Measurements from ENCODE around the gene SALL1.

The SALL1 gene

DNA sequence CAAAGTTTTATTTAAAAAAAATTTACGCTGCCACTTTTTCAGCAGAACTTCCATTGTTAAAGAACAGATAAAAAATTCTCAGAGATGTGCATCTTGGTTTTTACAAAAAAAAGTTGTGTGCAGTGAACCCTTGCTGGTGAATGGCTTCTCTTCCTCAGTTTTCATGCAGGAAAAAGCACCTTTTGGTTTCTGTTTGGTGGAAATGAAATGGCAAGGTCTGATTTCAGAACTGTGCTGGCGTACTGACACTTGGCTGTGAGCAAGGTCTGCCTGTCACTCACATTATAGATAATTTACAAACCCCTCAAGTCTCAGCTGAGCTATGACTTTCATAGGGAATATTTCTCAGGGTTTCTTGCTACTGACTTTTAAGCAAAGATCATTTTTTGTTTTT, 5.7 kb upstream of the SALL1 start:
- no peak for DNase-seq (ENCODE audit: low read depth in 2 of 2)

- no peak for DNase-seq (ENCODE audit: low read depth in 2 of 2)
Observed at GRCh38 chr16:51155820-51156806, 5.0 kb upstream of the SALL1 start.

- no peak for DNase-seq (ENCODE audit: low read depth in 2 of 2)
Observed at GRCh38 chr16:51155199-51155607, 4.1 kb upstream of the SALL1 start.

GRCh38 chr16:51154271-51155171, 3.5 kb upstream of the SALL1 start:
- DNase-seq (ENCODE audit: low read depth in 2 of 2): no peak

DNA sequence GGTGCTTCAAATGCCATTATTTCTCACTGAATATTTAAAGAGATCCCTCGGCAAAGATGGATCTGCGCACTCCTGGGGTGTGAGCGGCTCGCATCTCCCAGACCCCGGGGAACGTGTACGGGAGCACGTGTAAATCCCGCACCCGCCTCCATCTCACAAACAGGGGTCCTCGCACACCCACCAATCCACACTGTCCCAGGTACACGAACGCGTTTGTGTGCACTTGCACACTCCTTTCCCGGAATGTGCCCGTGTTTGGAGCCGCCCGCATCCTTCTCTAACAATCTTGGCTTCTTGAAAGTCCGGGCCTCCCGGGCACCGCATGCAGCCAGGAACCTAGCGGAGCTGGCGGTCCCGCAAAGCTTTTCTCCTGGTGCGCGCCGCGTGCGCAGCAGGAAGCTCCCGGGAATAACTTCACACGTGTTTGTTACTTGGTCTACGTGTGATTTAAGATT, 2.5 kb upstream of the SALL1 start:
- DNase-seq (ENCODE audit: low read depth in 2 of 2): no peak

GRCh38 chr16:51152691-51153576, 1.9 kb upstream of the SALL1 start:
- DNase-seq (ENCODE audit: low read depth in 2 of 2): no peak

GRCh38 chr16:51151961-51152663, 1.0 kb upstream of the SALL1 start:
- DNase-seq (ENCODE audit: low read depth in 2 of 2): no peak

GRCh38 chr16:51151435-51151960, 428 bp upstream of the SALL1 start:
- DNase-seq (ENCODE audit: low read depth in 2 of 2): no peak

- DNase-seq (ENCODE audit: low read depth in 2 of 2): no peak
Observed at GRCh38 chr16:51150165-51150887, 744 bp downstream of the SALL1 start.

DNA sequence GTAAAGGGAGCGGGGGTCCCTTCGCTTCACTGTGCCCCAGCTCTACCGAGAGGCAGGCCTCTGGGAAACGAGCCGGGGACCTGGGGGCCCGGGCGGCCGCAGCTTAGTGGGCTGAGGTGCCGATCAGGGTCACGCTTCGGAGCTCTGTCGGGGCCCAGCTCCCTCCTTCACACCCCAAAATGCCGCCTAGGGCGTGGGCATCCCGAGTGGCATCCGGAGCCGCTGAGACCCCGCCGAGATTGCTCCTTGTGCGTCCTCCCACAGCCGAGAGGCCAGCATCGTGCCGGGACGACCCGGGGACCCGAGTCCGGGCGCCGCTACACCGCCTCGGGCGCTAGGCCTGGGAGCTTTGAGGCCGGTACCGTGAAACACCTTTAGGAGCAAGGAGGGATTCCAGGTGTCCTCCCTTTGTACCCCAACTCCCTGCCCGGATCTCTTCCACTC, 1.3 kb downstream of the SALL1 start:
- DNase-seq (ENCODE audit: low read depth in 2 of 2): no peak

- no peak for DNase-seq (ENCODE audit: low read depth in 2 of 2)
Observed at GRCh38 chr16:51149251-51149661, 1.8 kb downstream of the SALL1 start.

GRCh38 chr16:51148678-51149228, 2.3 kb downstream of the SALL1 start:
- no peak for DNase-seq (ENCODE audit: low read depth in 2 of 2)

GRCh38 chr16:51147776-51148677, 3.0 kb downstream of the SALL1 start:
- DNase-seq (ENCODE audit: low read depth in 2 of 2): no peak

GRCh38 chr16:51146256-51146924, 4.7 kb downstream of the SALL1 start:
- DNase-seq (ENCODE audit: low read depth in 2 of 2): no peak

DNA sequence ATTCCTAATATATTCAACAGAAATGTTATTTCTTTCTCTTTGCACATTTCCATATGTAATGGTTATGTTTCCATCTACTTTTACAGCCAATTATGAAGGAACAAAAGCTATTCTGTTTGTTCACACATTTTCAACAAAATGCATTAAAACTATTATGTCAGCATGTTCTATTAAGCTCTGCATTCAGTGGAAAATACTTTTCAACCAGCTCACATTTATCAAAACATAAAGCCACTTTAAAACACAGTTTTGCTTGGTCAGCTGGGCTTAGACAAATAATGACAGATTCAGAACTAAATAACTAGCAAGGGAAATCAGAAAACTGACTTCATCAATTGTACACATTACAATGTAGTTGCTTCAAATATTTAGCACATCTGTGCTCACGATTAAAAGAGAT, 6.9 kb downstream of the SALL1 start:
- no peak for DNase-seq (ENCODE audit: low read depth in 2 of 2)

GRCh38 chr16:51143196-51143977, 7.7 kb downstream of the SALL1 start:
- DNase-seq (ENCODE audit: low read depth in 2 of 2): no peak

- DNase-seq (ENCODE audit: low read depth in 2 of 2): no peak
Observed at GRCh38 chr16:51141541-51141940, 9.5 kb downstream of the SALL1 start.
